Left hindlimb (tissue), 1 donor: Measurements from ENCODE around the gene RANBP2.
A peak's percentile ranks its signal among the peaks of the same experiment; 100 is the strongest.
"Not testable (repeated sequence)": the region's sequence is repeated elsewhere in the genome, so short reads cannot be mapped to it uniquely, and the experiment has no call there.

Source experiments
- DNase-seq: peaks from one replicate; pipeline ENCODE4 v3.0.0-alpha.2; 2018

RANBP2 gene

GRCh38 chr2:108719149-108720044 lies at the start of gene RANBP2:
TSS of gene RANBP2 (plus strand) at chr2:108719482. CDS start at chr2:108719607, 125 bp downstream.
- DNase-seq, result peak; percentile 96

GRCh38 chr2:108670282-108670681 lies 49.0 kb upstream of the RANBP2 start:
- not testable (repeated sequence) for DNase-seq

- DNase-seq, result not testable (repeated sequence)
These were observed 47.0 kb upstream of the RANBP2 start for GRCh38 chr2:108672200-108672805.

GRCh38 chr2:108676522-108676921 lies 42.8 kb upstream of the RANBP2 start:
- DNase-seq, result not testable (repeated sequence)

- not testable (repeated sequence) for DNase-seq
These were observed 42.0 kb upstream of the RANBP2 start for GRCh38 chr2:108677239-108677744.

- DNase-seq, result not testable (repeated sequence)
These were observed 41.1 kb upstream of the RANBP2 start for GRCh38 chr2:108678198-108678651.

GRCh38 chr2:108680805-108681204 lies 38.5 kb upstream of the RANBP2 start:
- DNase-seq, result not testable (repeated sequence)

- DNase-seq, result not testable (repeated sequence)
These were observed 30.2 kb upstream of the RANBP2 start for GRCh38 chr2:108688818-108689756.

- DNase-seq, result not testable (repeated sequence)
These were observed 29.3 kb upstream of the RANBP2 start for GRCh38 chr2:108690001-108690400.

GRCh38 chr2:108691447-108691846 lies 27.8 kb upstream of the RANBP2 start:
- DNase-seq, result no peak

GRCh38 chr2:108701208-108701607 lies 18.1 kb upstream of the RANBP2 start:
- DNase-seq, result no peak

GRCh38 chr2:108701806-108702205 lies 17.5 kb upstream of the RANBP2 start:
- no peak for DNase-seq

- no peak for DNase-seq
These were observed 14.4 kb upstream of the RANBP2 start for GRCh38 chr2:108704871-108705270.

GRCh38 chr2:108707300-108707699 lies 12.0 kb upstream of the RANBP2 start:
- no peak for DNase-seq

- not testable (repeated sequence) for DNase-seq
These were observed 2.3 kb upstream of the RANBP2 start for GRCh38 chr2:108716971-108717370.

GRCh38 chr2:108726048-108726447 lies 6.8 kb downstream of the RANBP2 start:
- not testable (repeated sequence) for DNase-seq

- DNase-seq, result not testable (repeated sequence)
These were observed 15.4 kb downstream of the RANBP2 start for GRCh38 chr2:108734656-108735055.

GRCh38 chr2:108757973-108758372 lies 38.7 kb downstream of the RANBP2 start:
- not testable (repeated sequence) for DNase-seq

- DNase-seq, result not testable (repeated sequence)
These were observed 43.3 kb downstream of the RANBP2 start for GRCh38 chr2:108762618-108763017.

GRCh38 chr2:108766671-108767070 lies 47.4 kb downstream of the RANBP2 start:
- DNase-seq, result not testable (repeated sequence)

GRCh38 chr2:108767859-108768258 lies 48.6 kb downstream of the RANBP2 start:
- DNase-seq, result not testable (repeated sequence)

- no peak for DNase-seq
These were observed 57.2 kb downstream of the RANBP2 start for GRCh38 chr2:108776475-108776874.
